ENCODE results near the gene CAMSAP1. TPM values are rescaled to one million over a fixed set of nuclear protein-coding genes. Genes with fewer than 3 reads are reported as not detected.

The CAMSAP1 gene
- total and polyA plus RNA-seq, 10 of the 15 experiments (the other 5 are each of a cell fraction or from before 2014, with no cell fraction given): 1.4 to 24.7 (median 8.0) TPM

GRCh38 chr9:135905380-135906258 is 1.7 kb downstream of the CAMSAP1 start:
- Histone ChIP-seq H3K9ac (ENCODE audit: control insufficient read depth, insufficient read depth, low read length) (no peak overlapping the region; the same call in 1 of the 2 replicates), H3K27me3 (replicated peaks in 1 of 2; ENCODE audit: control insufficient read depth in 2 of 2, insufficient read depth in 2 of 2, low read length in 1 of 2) (no peaks in the 10 kb centered on the region), H3K4me3 (peak overlapping the region; percentile 62), H3K9me3 (replicated peaks; ENCODE audit: control insufficient read depth, insufficient read depth, low read length) (no peaks in the 10 kb centered on the region), H3K36me3 (ENCODE audit: control insufficient read depth in 2 of 2, insufficient read depth in 2 of 2, low read length in 1 of 2) (no peaks in the 10 kb centered on the region; a peak in 1 of 4 replicates), H3K4me1 (ENCODE audit: control insufficient read depth, insufficient read depth, low read length) (peaks cover 27% of the 10 kb centered on the region), H3K79me2 (ENCODE audit: control insufficient read depth, insufficient read depth, low read length) (peaks cover 66% of the 10 kb centered on the region), H2AFZ (ENCODE audit: control insufficient read depth, low read depth, low read length) (no peak overlapping the region), H3K4me2 (ENCODE audit: control insufficient read depth, insufficient read depth) (peak overlapping the region; percentile 99), H4K20me1 (ENCODE audit: control insufficient read depth, insufficient read depth) (no peaks in the 10 kb centered on the region), H3K27ac (ENCODE audit: control insufficient read depth, insufficient read depth) (no peak overlapping the region)
- peak; percentile 89 for TF ChIP-seq MLLT1 (IDR thresholded peaks at IDR 0.05)
- no peak for TF ChIP-seq SIX5 (IDR thresholded peaks at IDR 0.05; ENCODE audit: low read depth, low read length, severe bottlenecking)
- TF ChIP-seq NFYA (IDR thresholded peaks at IDR 0.05; ENCODE audit: borderline replicate concordance, low read depth, low read length): no peak
- peak in 1 of 2 experiments; percentile 34; a peak in 1 of 4 replicates for TF ChIP-seq BHLHE40 (IDR thresholded peaks at IDR 0.05; ENCODE audit: borderline replicate concordance in 1 of 2, low read depth in 2 of 2, low read length in 1 of 2)
- TF ChIP-seq NBN (IDR thresholded peaks at IDR 0.05): 0 out of 2 replicates have a peak, but pooled peaks have one; percentile 17
- TF ChIP-seq NR2C1 (IDR thresholded peaks at IDR 0.05): no peak
- TF ChIP-seq IRF5 (IDR thresholded peaks at IDR 0.05; ENCODE audit: borderline replicate concordance): no peak
- no peak for TF ChIP-seq IKZF2 (IDR thresholded peaks at IDR 0.05)
- TF ChIP-seq NFIC (IDR thresholded peaks at IDR 0.05; ENCODE audit: low read depth, low read length): no peak
- no peak for TF ChIP-seq GATAD2B (conservative IDR thresholded peaks at IDR 0.05; ENCODE audit: low read depth)
- TF ChIP-seq ZNF217 (IDR thresholded peaks at IDR 0.05): no peak
- TF ChIP-seq USF2 (IDR thresholded peaks at IDR 0.05; ENCODE audit: borderline replicate concordance, low read depth, low read length): no peak
- 0 out of 2 replicates have a peak, but pooled peaks have one; percentile 7 for TF ChIP-seq IKZF1 (conservative IDR thresholded peaks at IDR 0.05)
- TF ChIP-seq ZNF622 (IDR thresholded peaks at IDR 0.05): no peak
- ATAC-seq: no peak
- FAIRE-seq: peak; percentile 85
- 55% methylated on average over 23 of the region's 23 CpGs for WGBS (ENCODE audit: insufficient coverage, insufficient replicate concordance, low lambda C conversion rate, missing lambda C conversion rate)
- ChIA-PET SMC1A (ENCODE audit: uncharacterized antibody, unreplicated experiment) (no interaction called here), POLR2A (interaction anchor here (0.6 kb wide), 2 partner anchors 194 to 650 kb away, joined by 4 read pairs; no protein-coding TSS in a partner anchor), RAD21 (ENCODE audit: unreplicated experiment) (no interaction called here), CTCF (interaction anchor here (0.6 kb wide), 1 partner anchor 164 kb away, joined by 3 read pairs; no protein-coding TSS in a partner anchor)
- in situ Hi-C loops (cut with MboI) (no loop called here), intact Hi-C loops (cut with micrococcal nuclease; ENCODE audit: unreplicated experiment) (loop anchor here (5.0 kb wide), 2 partner anchors 43 to 57 kb away; partner anchors contain the start of gene UBAC1)
- DNase-seq (ENCODE audit: low read depth, low spot score): no peak
- BruUV-seq (replicated peaks): TSS peak; percentile 53
